GM21576 (cell line): ENCODE data around the gene NCBP2L.
"Not testable (repeated sequence)": the region's sequence is repeated elsewhere in the genome, so short reads cannot be mapped to it uniquely, and the experiment has no call there.

Experiments used
- ATAC-seq: cut with Tn5 transposase; IDR thresholded peaks from one replicate; pipeline ENCODE4 v1.9.1; 2021; ENCODE audit warnings: mild to moderate bottlenecking, moderate library complexity; ENCODE audit not compliant: unreplicated experiment

The NCBP2L gene

DNA sequence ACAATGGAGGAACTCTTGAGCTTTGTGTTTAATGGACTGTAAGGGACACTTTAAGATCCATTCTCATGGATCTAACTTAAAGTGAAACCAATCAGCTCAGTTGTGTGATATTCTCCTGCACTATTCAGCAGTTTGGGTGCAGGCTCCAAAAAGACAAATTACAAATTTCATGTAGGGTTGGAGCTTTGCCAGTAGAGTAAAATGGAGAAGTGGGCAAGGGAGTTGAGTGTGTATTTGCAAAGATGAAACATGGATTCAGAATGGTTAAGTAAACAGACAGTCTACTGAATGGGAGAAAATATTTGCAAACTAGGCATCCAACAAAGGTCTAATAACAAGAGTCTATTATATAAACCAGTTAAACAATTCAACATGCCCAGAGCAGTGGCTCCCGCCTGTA is 26.9 kb downstream of the NCBP2L start:
- no peak for ATAC-seq

DNA sequence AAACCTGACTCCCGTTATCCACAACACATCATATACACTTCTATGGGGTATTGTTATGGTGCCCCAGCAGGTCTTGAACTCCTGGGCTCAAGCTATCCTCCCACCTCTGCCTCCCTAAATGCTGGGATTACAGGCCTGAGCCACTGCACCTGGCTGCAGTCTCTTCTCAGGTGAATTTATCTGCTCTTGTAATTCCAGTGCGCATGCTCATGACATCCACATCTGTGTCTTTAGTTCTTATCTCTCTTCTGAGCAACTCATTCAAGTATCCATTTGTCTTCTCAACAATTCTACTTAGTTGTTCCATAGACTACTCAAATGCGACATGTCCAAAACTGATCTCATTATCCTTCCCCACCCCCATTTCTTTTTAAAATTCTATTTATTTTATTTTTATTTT is 27.6 kb downstream of the NCBP2L start:
- no peak for ATAC-seq

DNA sequence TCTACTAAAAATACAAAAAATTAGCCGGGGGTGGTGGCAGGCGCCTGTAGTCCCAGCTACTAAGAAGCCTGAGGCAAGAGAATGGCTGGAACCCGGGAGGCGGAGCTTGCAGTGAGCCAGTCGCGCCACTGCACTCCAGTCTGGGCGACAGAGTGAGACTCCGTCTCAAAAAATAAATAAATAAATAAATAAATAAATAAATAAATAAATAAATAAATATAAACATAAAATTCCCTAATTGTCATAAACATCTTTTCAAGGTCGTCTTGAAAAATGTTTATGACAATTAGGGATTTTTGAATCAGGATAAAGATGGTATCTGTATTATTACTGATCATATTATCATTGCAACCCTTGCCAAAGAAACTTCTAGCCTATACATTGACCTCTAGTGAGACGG is 32.5 kb downstream of the NCBP2L start:
- not testable (repeated sequence) for ATAC-seq

GRCh38 chrX:107818900-107819521 is 41.5 kb downstream of the NCBP2L start:
- ATAC-seq, result no peak

DNA sequence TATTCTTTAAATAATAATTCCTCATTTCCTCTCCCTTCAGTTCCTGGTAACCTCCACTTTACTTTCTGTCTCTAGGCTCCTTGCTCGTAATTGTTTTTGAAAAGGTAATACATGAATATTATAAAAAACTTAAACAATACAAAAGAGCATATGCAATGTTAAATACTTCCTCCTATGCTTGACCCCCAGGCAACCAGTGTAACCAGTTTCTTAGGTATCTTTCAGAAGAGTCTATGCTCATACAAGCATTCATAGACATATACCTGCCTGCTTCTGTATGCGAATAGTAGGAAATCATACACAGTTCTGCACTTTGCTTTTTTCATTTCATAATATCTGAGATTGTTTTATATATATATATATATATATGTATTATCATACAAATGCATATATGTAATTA is 45.5 kb downstream of the NCBP2L start:
- no peak for ATAC-seq

- ATAC-seq, result no peak
These were observed 45.9 kb downstream of the NCBP2L start for GRCh38 chrX:107823456-107823855.

DNA sequence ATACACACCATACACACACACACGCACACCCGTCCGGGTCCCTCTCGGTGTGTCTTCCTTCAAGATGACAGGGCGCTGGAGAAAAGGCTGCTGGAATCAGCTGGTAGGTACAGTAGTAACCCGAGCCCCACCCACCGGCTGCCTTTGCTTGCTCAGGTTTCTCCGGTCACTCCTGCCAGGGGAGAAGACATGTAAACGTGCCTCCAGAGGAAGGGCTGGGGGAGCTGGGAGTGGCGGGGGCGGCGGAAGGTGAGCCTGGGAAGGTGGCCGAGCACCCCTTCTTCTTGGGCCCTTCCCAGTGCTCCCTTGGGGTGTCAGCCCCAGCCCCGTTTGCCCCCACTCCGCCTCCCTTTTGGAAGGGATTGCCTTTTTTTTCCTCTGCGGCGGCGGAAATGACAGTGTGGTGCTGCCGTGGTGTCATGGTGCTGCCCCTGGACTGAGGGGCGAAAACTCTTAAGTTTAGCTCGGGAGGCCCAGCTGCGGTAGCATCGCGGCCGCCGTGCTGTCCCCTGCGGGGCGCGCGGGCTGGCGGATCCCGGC is 48.2 kb downstream of the NCBP2L start, which contains the start of gene MID2:
Gene MID2 (plus strand): TSS at position 169 of the 540 bp plus-strand sequence. CDS start 561 bp downstream, outside the sequence.
- ATAC-seq, result peak; percentile 35

GRCh38 chrX:107826238-107827029 is 48.9 kb downstream of the NCBP2L start:
- ATAC-seq, result peak; percentile 55

GRCh38 chrX:107827030-107827831 is 49.7 kb downstream of the NCBP2L start:
- ATAC-seq, result no peak

GRCh38 chrX:107827852-107828251 is 50.3 kb downstream of the NCBP2L start:
- ATAC-seq, result no peak

DNA sequence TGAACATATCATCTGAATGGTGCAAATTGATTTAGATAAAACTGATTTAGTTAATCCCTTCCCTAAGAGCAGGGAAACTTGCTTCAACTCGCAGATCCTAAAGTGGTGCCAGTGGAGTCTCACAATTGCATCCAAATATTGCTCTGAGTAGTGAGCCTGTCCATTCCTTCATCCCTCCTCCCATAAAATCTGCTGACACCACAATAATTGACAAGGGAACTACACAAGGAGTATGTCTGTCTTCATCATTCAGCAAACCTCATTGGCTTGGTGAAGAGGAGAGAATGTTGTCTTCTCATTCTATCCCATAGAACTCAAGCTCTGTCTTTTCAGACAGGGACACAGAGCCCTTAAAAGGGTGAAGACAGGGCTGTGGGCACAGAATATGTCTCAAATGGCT is 52.3 kb downstream of the NCBP2L start:
- ATAC-seq, result no peak

GRCh38 chrX:107831071-107831730 is 53.7 kb downstream of the NCBP2L start:
- no peak for ATAC-seq

DNA sequence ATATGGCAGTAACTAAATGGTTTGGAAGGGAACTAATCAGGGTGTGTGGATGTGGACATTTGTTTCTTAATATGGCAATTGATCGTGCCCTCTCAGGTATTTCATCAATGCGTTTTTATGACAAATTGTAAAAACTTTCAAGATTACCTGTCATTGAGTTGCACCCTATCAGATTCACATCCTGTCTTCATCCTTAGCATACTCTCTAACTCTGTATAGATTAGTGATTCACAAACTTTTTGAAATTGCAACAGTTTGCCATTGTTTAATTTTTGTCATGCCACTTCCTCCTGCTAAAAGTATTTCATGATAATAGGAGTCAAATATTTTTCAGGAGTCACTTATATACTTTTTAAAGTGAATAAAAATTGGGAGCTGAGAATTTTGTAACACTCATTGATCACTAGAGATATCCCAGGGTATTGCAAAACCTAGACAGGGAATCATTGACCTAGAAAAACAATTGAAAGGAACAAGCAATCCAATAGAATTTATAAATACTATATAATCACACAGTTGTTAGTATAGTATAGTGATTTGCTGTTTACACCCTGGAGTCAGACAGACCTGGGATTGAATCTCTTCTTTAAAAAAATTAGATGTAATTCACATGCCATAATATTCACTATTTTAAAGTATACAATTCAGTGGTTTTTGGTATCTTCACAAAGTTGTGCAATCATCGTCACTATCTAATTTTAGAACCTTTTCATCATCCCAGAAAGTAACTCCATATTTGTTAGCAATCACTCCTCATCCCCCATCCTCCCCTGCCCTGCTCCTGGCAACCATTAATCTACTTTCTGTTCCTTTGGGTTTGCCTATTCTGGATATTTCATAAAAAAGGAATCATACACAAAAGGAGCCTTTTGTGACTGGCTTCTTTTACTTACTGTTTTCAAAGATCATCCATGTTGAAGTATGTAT is 57.0 kb downstream of the NCBP2L start:
- no peak for ATAC-seq

DNA sequence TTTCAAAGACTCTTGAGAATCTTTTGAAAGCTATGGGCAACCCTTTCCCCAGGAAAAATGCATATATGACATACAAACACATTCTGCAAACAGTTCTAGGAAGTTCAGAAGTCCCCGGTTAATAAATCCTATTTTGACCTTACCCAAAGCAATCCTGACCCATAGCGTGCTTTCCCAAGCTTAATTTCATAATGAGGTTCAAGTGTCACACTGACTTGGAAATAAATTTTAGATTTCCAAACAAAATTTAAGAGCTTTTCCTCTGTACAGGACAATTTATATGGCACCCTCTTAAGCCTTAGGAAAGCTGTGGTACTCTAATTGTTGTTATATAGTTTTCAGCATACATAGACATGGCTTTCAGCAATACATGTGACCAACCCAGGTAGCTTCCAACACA is 59.4 kb downstream of the NCBP2L start:
- no peak for ATAC-seq

GRCh38 chrX:107840971-107841370 is 63.4 kb downstream of the NCBP2L start:
- ATAC-seq, result no peak

DNA sequence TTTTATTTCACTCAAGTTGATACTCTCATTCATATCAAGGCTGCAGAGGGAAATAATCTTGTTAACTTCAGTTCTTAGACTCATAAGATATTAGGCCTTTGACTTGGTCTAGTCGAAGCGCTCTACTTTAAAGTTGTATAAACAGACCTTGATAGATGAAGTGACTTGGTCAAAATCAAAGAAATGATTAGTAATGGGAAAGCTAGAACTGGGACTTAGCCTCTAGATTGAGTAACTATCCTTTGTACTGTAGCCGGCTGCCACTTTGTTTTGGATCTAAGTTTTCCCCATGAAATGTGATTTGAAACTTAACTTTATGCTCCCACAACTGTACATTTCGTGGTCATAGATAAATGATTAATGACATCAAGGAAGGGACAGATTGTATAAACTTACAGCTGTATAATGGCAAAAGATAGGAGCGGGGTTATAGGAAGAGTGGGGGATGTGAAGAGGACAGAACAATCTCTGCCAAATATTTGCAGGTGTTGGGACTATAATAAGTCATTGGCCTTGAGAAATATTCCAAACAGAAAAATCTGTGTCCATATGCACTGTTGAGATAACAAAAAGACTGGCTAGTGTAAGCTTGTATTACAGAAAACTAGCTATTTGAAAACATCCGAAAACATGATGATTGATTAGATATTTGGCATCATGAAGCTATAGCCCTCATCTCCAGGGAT is 65.3 kb downstream of the NCBP2L start:
- ATAC-seq, result no peak
